HL-60 (cell line): ENCODE results near the gene TP53BP1.

Experiments used
- DNase-seq, 2 experiments: peaks; one replicate each; pipeline ENCODE4 v3.0.0-alpha.2; 2010 to 2020; ENCODE audit warnings: low read depth in 1 of 2, low spot score in 1 of 2
- H3K27ac ChIP-seq: fragments of 250-450 bp; sonication (Bioruptor Pico); replicated peaks from 2 replicates; pipeline ENCODE4 v1.5.1; 2020; ENCODE audit warnings: mild to moderate bottlenecking, moderate library complexity
- H3K27me3 ChIP-seq: fragments of 250-450 bp; sonication (Bioruptor Pico); 2 replicates; pipeline ENCODE4 v1.5.1; 2021; ENCODE audit warnings: mild to moderate bottlenecking, moderate library complexity; ENCODE audit not compliant: insufficient read depth, poor library complexity, severe bottlenecking
- H3K4me3 ChIP-seq: replicated peaks from 2 replicates; pipeline ENCODE4 v1.5.1; 2011; ENCODE audit warnings: mild to moderate bottlenecking, control low read depth, low read length; ENCODE audit not compliant: insufficient read depth
- CTCF ChIP-seq: IDR thresholded peaks from one replicate; pipeline ENCODE4 v1.5.1; 2011; ENCODE audit warnings: low read length, control low read depth, inconsistent platforms; ENCODE audit not compliant: insufficient read depth
- GABPA ChIP-seq: IDR thresholded peaks from 2 replicates; pipeline ENCODE4 v1.6.1; 2012; ENCODE audit warnings: low read depth
- POLR2AphosphoS5 ChIP-seq: IDR thresholded peaks from 2 replicates; pipeline ENCODE4 v1.6.1; 2012; ENCODE audit warnings: low read depth
- REST ChIP-seq: IDR thresholded peaks from 2 replicates; pipeline ENCODE4 v1.6.1; 2012; ENCODE audit warnings: low read depth; ENCODE audit not compliant: insufficient replicate concordance
- SPI1 ChIP-seq: IDR thresholded peaks from 2 replicates; pipeline ENCODE4 v1.6.1; 2012; ENCODE audit warnings: low read depth, mild to moderate bottlenecking, borderline replicate concordance

Gene TP53BP1

GRCh38 chr15:43515741-43516140, 22.8 kb upstream of the TP53BP1 start:
- DNase-seq = no peak
- Histone ChIP-seq H3K27ac (no peak overlapping the region), H3K27me3 (peaks cover 3% of the 10 kb centered on the region), H3K4me3 (no peak overlapping the region)
- TF ChIP-seq POLR2AphosphoS5 (no peak), REST (no peak), SPI1 (no peak)

- TF ChIP-seq CTCF = peak; percentile 44
- TF ChIP-seq POLR2AphosphoS5 = no peak
- DNase-seq = no peak
- no peak overlapping the region for H3K27ac ChIP-seq
- peaks cover 3% of the 10 kb centered on the region for H3K27me3 ChIP-seq
- H3K4me3 ChIP-seq = no peak overlapping the region
These were observed 21.5 kb upstream of the TP53BP1 start for GRCh38 chr15:43514241-43515057.

GRCh38 chr15:43513550-43513949, 20.6 kb upstream of the TP53BP1 start:
- no peak overlapping the region for H3K27ac ChIP-seq
- no peak for DNase-seq
- TF ChIP-seq CTCF (no peak), SPI1 (no peak), REST (no peak), GABPA (no peak), POLR2AphosphoS5 (no peak)
- H3K27me3 ChIP-seq = peaks cover 3% of the 10 kb centered on the region
- H3K4me3 ChIP-seq = no peak overlapping the region

- Histone ChIP-seq H3K27me3 (no peaks in the 10 kb centered on the region), H3K27ac (0 out of 2 replicates have a peak overlapping the region, but pooled peaks have one; percentile 0), H3K4me3 (peak overlapping the region; percentile 82)
- peak; percentile 24 to 49 for DNase-seq
- TF ChIP-seq GABPA (no peak), POLR2AphosphoS5 (no peak), CTCF (no peak), SPI1 (no peak), REST (no peak)
These were observed 18.3 kb upstream of the TP53BP1 start for GRCh38 chr15:43511012-43511885.
